SK-N-SH (cell line): ENCODE data around the gene CYS1. TPM values are rescaled to one million over a fixed set of nuclear protein-coding genes. Genes with fewer than 3 reads are reported as not detected.
A peak's percentile ranks its signal among the peaks of the same experiment; 100 is the strongest.

ENCODE experiments used
- CTCF ChIA-PET: fragments of 300-600, 350-600 bp; formaldehyde crosslinking; extraction: SDS; loops from one replicate; lab custom pipeline; 2021; lab: Yijun Ruan, JAX
- POLR2A ChIA-PET: fragments of 350-600 bp; sonication (Branson Sonifier 250); formaldehyde crosslinking; extraction: SDS; loops from one replicate; lab custom pipeline; 2020; ENCODE audit warnings: antibody characterized with exemption, inconsistent platforms; lab: Yijun Ruan, JAX
- DNase-seq: peaks from one replicate; pipeline ENCODE4 v3.0.0; 2012
- H2AFZ ChIP-seq: fragments of 200-600 bp; sonication (generic); 2 replicates; pipeline ENCODE4 v1.8.1; 2016; ENCODE audit warnings: antibody characterized with exemption, mild to moderate bottlenecking, low read depth
- H3F3A ChIP-seq: fragments of 200-600 bp; sonication (generic); replicated peaks from 2 replicates; pipeline ENCODE3; 2016; ENCODE audit warnings: antibody characterized with exemption, mild to moderate bottlenecking; ENCODE audit not compliant: insufficient read depth
- H3K27ac ChIP-seq, 2 experiments: fragments of 200-500 bp in 1 of 2; fragments of 200-600 bp in 1 of 2; sonication (Bioruptor generic) in 1 of 2; sonication (generic), shearing (Covaris generic) in 1 of 2; 2 replicates each; pipeline versions ENCODE4 v1.5.1 to v1.6.1; 2014 to 2016; ENCODE audit warnings: low read depth in 2 of 2, inconsistent platforms in 1 of 2, low read length in 1 of 2, mild to moderate bottlenecking in 1 of 2, mixed read lengths in 1 of 2
- H3K27me3 ChIP-seq: fragments of 200-600 bp; sonication (generic), shearing (Covaris generic); 2 replicates; pipeline ENCODE4 v1.6.1; 2016; ENCODE audit warnings: mixed run types; ENCODE audit not compliant: insufficient read depth
- H3K36me3 ChIP-seq, 2 experiments: fragments of 200-500 bp in 1 of 2; fragments of 200-600 bp in 1 of 2; sonication (Bioruptor generic) in 1 of 2; sonication (generic) in 1 of 2; replicated peaks in 1 of 2; 2 replicates each; pipeline versions ENCODE3 to v1.5.1; 2014 to 2016; ENCODE audit warnings: low read length in 1 of 2, mild to moderate bottlenecking in 1 of 2; ENCODE audit not compliant: insufficient read depth in 2 of 2, control insufficient read depth in 1 of 2
- H3K4me1 ChIP-seq, 2 experiments: fragments of 200-500 bp in 1 of 2; fragments of 200-600 bp in 1 of 2; sonication (Bioruptor generic) in 1 of 2; sonication (generic), shearing (Covaris generic) in 1 of 2; 2 replicates each; pipeline versions ENCODE4 v1.5.1 to v1.6.1; 2014 to 2016; ENCODE audit warnings: low read depth in 1 of 2, low read length in 1 of 2, mixed run types in 1 of 2; ENCODE audit not compliant: insufficient read depth in 2 of 2, control insufficient read depth in 1 of 2
- H3K4me2 ChIP-seq: fragments of 200-600 bp; sonication (generic), shearing (Covaris generic); 2 replicates; pipeline ENCODE4 v1.6.1; 2017; ENCODE audit warnings: mixed run types
- H3K4me3 ChIP-seq, 2 experiments: fragments of 200-500 bp in 1 of 2; fragments of 200-600 bp in 1 of 2; sonication (Bioruptor generic) in 1 of 2; sonication (generic), shearing (Covaris generic) in 1 of 2; 2 replicates each; pipeline versions ENCODE4 v1.5.1 to v1.8.1; 2014 to 2016; ENCODE audit warnings: low read depth in 2 of 2, inconsistent platforms in 1 of 2, low read length in 1 of 2, mild to moderate bottlenecking in 1 of 2, mixed read lengths in 1 of 2, moderate library complexity in 1 of 2
- H3K79me2 ChIP-seq: fragments of 200-600 bp; sonication (generic); 2 replicates; pipeline ENCODE4 v1.8.1; 2017; ENCODE audit warnings: mild to moderate bottlenecking; ENCODE audit not compliant: insufficient read depth
- H3K9ac ChIP-seq: fragments of 200-600 bp; sonication (generic); 2 replicates; pipeline ENCODE4 v1.6.1; 2017; ENCODE audit warnings: mixed run types
- H3K9me2 ChIP-seq: fragments of 200-600 bp; sonication (generic); 2 replicates; pipeline ENCODE4 v1.6.1; 2017; ENCODE audit warnings: mixed run types
- H3K9me3 ChIP-seq: fragments of 200-600 bp; sonication (generic); 2 replicates; pipeline ENCODE4 v1.6.1; 2017; ENCODE audit warnings: mixed run types, mild to moderate bottlenecking, moderate library complexity
- H4K20me1 ChIP-seq: fragments of 200-600 bp; sonication (generic); 2 replicates; pipeline ENCODE4 v1.6.1; 2017; ENCODE audit warnings: mild to moderate bottlenecking, mixed run types; ENCODE audit not compliant: insufficient read depth
- FOXJ3 ChIP-seq: sonication (generic); formaldehyde crosslinking; IDR thresholded peaks from 2 replicates; pipeline ENCODE4 v1.5.1; 2020; ENCODE audit warnings: mild to moderate bottlenecking, missing genetic modification reagents
- GABPA ChIP-seq: IDR thresholded peaks from 2 replicates; pipeline ENCODE4 v1.4.0; 2012; ENCODE audit warnings: low read depth, mild to moderate bottlenecking
- MXI1 ChIP-seq: IDR thresholded peaks from 2 replicates; pipeline ENCODE4 v1.6.1; 2012; ENCODE audit warnings: mild to moderate bottlenecking, low read depth, low read length, improper control_type of control experiment
- NFIC ChIP-seq: IDR thresholded peaks from 2 replicates; pipeline ENCODE4 v1.4.0; 2012; ENCODE audit warnings: borderline replicate concordance
- RAD21 ChIP-seq: IDR thresholded peaks from 2 replicates; pipeline ENCODE4 v1.6.1; 2012; ENCODE audit warnings: mild to moderate bottlenecking, low read length
- RCOR1 ChIP-seq: fragments of 150-350 bp; IDR thresholded peaks from 2 replicates; pipeline ENCODE4 v1.6.1; 2017; ENCODE audit warnings: antibody characterized with exemption, low read length
- RXRA ChIP-seq: IDR thresholded peaks from 2 replicates; pipeline ENCODE4 v1.4.0; 2012; ENCODE audit warnings: low read depth, mild to moderate bottlenecking, borderline replicate concordance
- SIN3A ChIP-seq: IDR thresholded peaks from 2 replicates; pipeline ENCODE4 v1.6.1; 2012; ENCODE audit warnings: low read depth, mild to moderate bottlenecking, low read length, moderate library complexity, borderline replicate concordance
- SMC3 ChIP-seq: IDR thresholded peaks from 2 replicates; pipeline ENCODE4 v1.6.1; 2012; ENCODE audit warnings: low read depth, low read length, improper control_type of control experiment
- TAF1 ChIP-seq: IDR thresholded peaks from 2 replicates; pipeline ENCODE4 v1.6.1; 2012; ENCODE audit warnings: low read depth, mild to moderate bottlenecking, low read length, moderate library complexity, borderline replicate concordance
- TCF12 ChIP-seq: IDR thresholded peaks from 2 replicates; pipeline ENCODE4 v1.4.0; 2012
- TEAD4 ChIP-seq: IDR thresholded peaks from 2 replicates; pipeline ENCODE4 v1.4.0; 2012; ENCODE audit warnings: mild to moderate bottlenecking, borderline replicate concordance; ENCODE audit not compliant: insufficient read depth
- YY1 ChIP-seq: IDR thresholded peaks from 2 replicates; pipeline ENCODE4 v1.4.0; 2012; ENCODE audit warnings: low read depth, mild to moderate bottlenecking
- WGBS: methylation state at CpG from one replicate; pipeline ENCODE4 v1.1.6; 2017; ENCODE audit warnings: low lambda C conversion rate; 5-methylcytosine and 5-hydroxymethylcytosine counted together
- polyA plus RNA-seq, 3 experiments: library from polyadenylated mRNA; depleted of rRNA; stranded (reverse); fragments of >200 nt; gene quantifications; 2 replicates each; pipeline ENCODE4 v1.2.3, GENCODE V29; 2012
- TF ChIP-seq, protein P1 (sequence below): IDR thresholded peaks from 2 replicates; pipeline ENCODE4 v1.4.0; 2012; ENCODE audit warnings: low read depth, borderline replicate concordance
- TF ChIP-seq, protein P2 (sequence below): fragments of 150-350 bp; IDR thresholded peaks from 2 replicates; pipeline ENCODE4 v1.6.1; 2016; ENCODE audit warnings: mild to moderate bottlenecking, low read depth, low read length

Gene CYS1
- polyA plus RNA-seq, 1 of the 3 experiments (the other 2 are of a cell fraction): 1.2 TPM

DNA sequence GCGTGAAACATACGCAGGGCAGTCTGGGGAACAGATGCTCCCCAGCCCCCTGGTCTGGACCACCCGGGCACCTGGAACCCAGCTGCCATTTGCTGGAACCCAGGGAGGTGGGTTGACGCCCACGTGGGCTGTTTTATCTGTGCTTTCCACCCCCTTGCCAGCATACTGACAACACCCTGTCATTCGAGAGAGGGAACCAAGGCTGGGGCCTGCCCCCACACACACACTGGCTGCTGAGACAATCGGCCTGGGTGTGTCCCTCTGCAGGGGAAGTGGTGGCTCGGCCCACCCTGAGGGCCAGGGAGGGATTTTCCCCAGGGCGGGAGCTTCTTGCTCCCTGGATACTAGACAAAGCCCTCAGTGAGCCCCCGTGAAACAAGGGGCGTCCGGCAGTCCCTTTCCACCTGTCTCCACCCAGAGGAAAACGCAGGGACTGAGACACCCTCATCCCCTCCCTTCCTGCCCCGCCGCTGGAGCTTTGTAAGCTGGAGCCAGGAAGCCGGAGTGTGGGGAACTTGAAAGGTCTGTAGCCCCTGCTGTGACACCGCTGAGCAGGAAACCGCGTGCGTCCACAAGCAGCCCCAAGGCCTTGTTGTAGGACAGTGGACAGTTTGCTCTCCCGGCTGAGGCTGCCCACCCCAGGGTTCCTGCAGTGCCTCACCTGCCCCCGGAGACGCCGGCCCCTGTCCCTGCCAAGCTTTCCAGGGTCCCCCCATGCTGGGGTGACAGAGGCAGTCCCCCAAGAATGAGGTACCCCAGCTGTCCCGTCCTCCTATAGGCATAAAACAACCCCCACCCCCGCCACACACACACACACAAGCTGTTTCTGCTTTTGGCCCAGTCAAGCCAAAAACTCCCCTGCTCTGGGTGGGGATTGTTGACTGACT lies 51.0 kb downstream of the CYS1 start:
- POLR2A ChIA-PET: no interaction called here

DNA sequence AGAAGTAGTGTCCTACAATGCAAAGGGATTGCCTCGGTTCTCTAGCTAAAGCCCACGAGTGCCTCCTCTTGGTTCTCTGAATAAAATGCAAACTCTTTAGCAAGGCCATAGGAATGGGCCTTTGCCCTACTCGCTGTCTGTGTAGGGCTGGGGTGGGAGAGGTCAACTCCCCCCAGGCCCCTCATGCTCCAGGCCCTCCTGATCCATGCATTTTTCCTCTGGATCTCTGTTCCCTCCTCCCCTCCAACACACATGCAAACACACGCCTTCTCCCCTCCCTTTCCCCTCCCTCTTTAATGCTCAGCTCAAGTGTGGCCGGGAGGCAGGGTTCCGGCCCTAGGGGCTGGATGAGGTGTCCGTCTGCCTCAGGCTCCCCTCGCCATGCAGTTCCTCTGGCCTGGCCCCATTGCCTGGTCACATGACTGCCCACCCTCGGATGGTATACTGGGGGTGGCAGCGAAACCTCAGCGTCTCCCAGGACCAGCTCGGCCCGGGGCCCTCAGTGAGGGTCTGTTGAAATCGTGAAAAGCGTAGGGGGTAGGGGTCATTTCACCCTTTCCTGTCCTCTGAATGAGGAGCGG lies 51.7 kb downstream of the CYS1 start:
- Histone ChIP-seq H3K9me3 (no peaks in the 10 kb centered on the region), H3K36me3 (no peaks in the 10 kb centered on the region), H3K9ac (no peak overlapping the region), H3F3A (no peaks in the 10 kb centered on the region), H2AFZ (no peak overlapping the region), H3K4me2 (no peak overlapping the region), H3K9me2 (no peaks in the 10 kb centered on the region), H4K20me1 (no peaks in the 10 kb centered on the region), H3K79me2 (no peaks in the 10 kb centered on the region), H3K4me3 (no peak overlapping the region), H3K27ac (no peak overlapping the region), H3K4me1 (peaks cover 0 to 16% of the 10 kb centered on the region in 2 experiments; a peak in 1 of 4 replicates), H3K27me3 (no peaks in the 10 kb centered on the region)
- ChIA-PET CTCF (interaction anchor here (0.7 to 7.0 kb wide), 9 partner anchors 8 to 258 kb away, joined by 3 to 76 read pairs (median 5); no protein-coding TSS in a partner anchor), POLR2A (no interaction called here)
- 91% methylated on average over 16 of the region's 16 CpGs for WGBS
- TF ChIP-seq RAD21 (peak; percentile 12; the same call in 1 of the 2 replicates), SIN3A (no peak)
- no peak for DNase-seq

More for the DNA sequence above, 51.0 kb downstream of the CYS1 start:
- 77% methylated on average over 23 of the region's 26 CpGs for WGBS
- H2AFZ ChIP-seq: no peak overlapping the region
- no peaks in the 10 kb centered on the region for H3K9me3 ChIP-seq
- DNase-seq: no peak
- H3K79me2 ChIP-seq: no peaks in the 10 kb centered on the region
- H3K9ac ChIP-seq: no peak overlapping the region
- no peaks in the 10 kb centered on the region for H4K20me1 ChIP-seq
- no peaks in the 10 kb centered on the region for H3K27me3 ChIP-seq
- no peaks in the 10 kb centered on the region for H3K9me2 ChIP-seq
- H3K36me3 ChIP-seq: no peaks in the 10 kb centered on the region
- peaks cover 0 to 16% of the 10 kb centered on the region in 2 experiments; a peak in 1 of 4 replicates for H3K4me1 ChIP-seq
- no peak overlapping the region for H3K4me2 ChIP-seq
- no peak overlapping the region for H3K27ac ChIP-seq
- TF ChIP-seq NFIC: no peak
- no peak for TF ChIP-seq RCOR1
- no peak for TF ChIP-seq TCF12
- TF ChIP-seq RXRA: no peak
- no peak for TF ChIP-seq TEAD4
- no peak for TF ChIP-seq TAF1
- TF ChIP-seq GABPA: no peak
- TF ChIP-seq YY1: no peak
- TF ChIP-seq, protein P1, sequence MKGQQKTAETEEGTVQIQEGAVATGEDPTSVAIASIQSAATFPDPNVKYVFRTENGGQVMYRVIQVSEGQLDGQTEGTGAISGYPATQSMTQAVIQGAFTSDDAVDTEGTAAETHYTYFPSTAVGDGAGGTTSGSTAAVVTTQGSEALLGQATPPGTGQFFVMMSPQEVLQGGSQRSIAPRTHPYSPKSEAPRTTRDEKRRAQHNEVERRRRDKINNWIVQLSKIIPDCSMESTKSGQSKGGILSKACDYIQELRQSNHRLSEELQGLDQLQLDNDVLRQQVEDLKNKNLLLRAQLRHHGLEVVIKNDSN: no peak
- no peak for TF ChIP-seq SMC3
- TF ChIP-seq, protein P2, sequence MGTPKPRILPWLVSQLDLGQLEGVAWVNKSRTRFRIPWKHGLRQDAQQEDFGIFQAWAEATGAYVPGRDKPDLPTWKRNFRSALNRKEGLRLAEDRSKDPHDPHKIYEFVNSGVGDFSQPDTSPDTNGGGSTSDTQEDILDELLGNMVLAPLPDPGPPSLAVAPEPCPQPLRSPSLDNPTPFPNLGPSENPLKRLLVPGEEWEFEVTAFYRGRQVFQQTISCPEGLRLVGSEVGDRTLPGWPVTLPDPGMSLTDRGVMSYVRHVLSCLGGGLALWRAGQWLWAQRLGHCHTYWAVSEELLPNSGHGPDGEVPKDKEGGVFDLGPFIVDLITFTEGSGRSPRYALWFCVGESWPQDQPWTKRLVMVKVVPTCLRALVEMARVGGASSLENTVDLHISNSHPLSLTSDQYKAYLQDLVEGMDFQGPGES: no peak
- TF ChIP-seq FOXJ3 (CRISPR knock-in tag): no peak
- no peak for TF ChIP-seq MXI1
- CTCF ChIA-PET: interaction anchor here (0.9 to 7.0 kb wide), 7 partner anchors 10 to 258 kb away, joined by 3 to 76 read pairs (median 5); no protein-coding TSS in a partner anchor
- H3F3A ChIP-seq: peaks cover 1% of the 10 kb centered on the region
- no peak overlapping the region for H3K4me3 ChIP-seq
